Esophagus squamous epithelium (tissue), 5 donors: ENCODE data around the gene FCRLB. TPM values are rescaled to one million over a fixed set of nuclear protein-coding genes. Genes with fewer than 3 reads are reported as not detected.
A peak's percentile ranks its signal among the peaks of the same experiment; 100 is the strongest.
"Not testable (repeated sequence)": the region's sequence is repeated elsewhere in the genome, so short reads cannot be mapped to it uniquely, and the experiment has no call there.

Experiments used
- DNase-seq: peaks from one replicate; lab custom pipeline; 2025; lab: John Stamatoyannopoulos, UW
- H3K27ac ChIP-seq, 4 donors: fragments of 200-600 bp; sonication (generic); one replicate each; pipeline ENCODE4 v1.5.1; 2016 to 2019; ENCODE audit warnings: mild to moderate bottlenecking in 1 of 4
- H3K27me3 ChIP-seq, 4 donors: fragments of 200-600 bp; sonication (generic); 1 replicate in 3 of 4; 2 replicates in 1 of 4; pipeline versions ENCODE4 v1.5.1 to v1.6.0; 2017 to 2021; ENCODE audit warnings: antibody characterized with exemption in 1 of 4
- H3K36me3 ChIP-seq, 3 donors: fragments of 200-600 bp; sonication (generic); one replicate each; pipeline ENCODE4 v1.5.1; 2016 to 2019
- H3K4me1 ChIP-seq, 3 donors: fragments of 200-600 bp; sonication (generic); one replicate each; pipeline ENCODE4 v1.5.1; 2017 to 2019
- H3K4me3 ChIP-seq, 4 donors: fragments of 200-600 bp; sonication (generic); 1 replicate in 3 of 4; 2 replicates in 1 of 4; pipeline ENCODE4 v1.5.1; 2016 to 2019; ENCODE audit warnings: mild to moderate bottlenecking in 2 of 4, moderate library complexity in 1 of 4
- H3K9me3 ChIP-seq, 3 donors: fragments of 200-600 bp; sonication (generic); one replicate each; pipeline ENCODE4 v1.5.1; 2016 to 2019
- POLR2A ChIP-seq, 4 donors: fragments of 450-650 bp; IDR thresholded peaks; one replicate each; pipeline ENCODE4 v1.6.1; 2017; ENCODE audit warnings: antibody characterized with exemption in 4 of 4, mild to moderate bottlenecking in 4 of 4, moderate library complexity in 3 of 4
- WGBS, 2 donors: methylation state at CpG; one replicate each; pipeline ENCODE4 v1.1.5; 2018; 5-methylcytosine and 5-hydroxymethylcytosine counted together
- intact Hi-C: fragments of 100-400 bp; cut with DNase I; formaldehyde crosslinking; loops from one replicate; pipeline ENCODE4 v1.15.0; 2022
- total RNA-seq, 4 donors: library from RNA; depleted of rRNA; stranded (reverse); fragments of >200 nt; gene quantifications; one replicate each; pipeline ENCODE4 v1.1.0, GENCODE V29; 2016
- TF ChIP-seq, protein P1 (sequence below), 6 experiments: fragments of 450-650 bp in 4 of 6; fragments of 200-600 bp in 2 of 6; sonication (generic) in 2 of 6; IDR thresholded peaks; one replicate each; pipeline ENCODE4 v1.5.1; 2016 to 2019; ENCODE audit warnings: antibody characterized with exemption in 6 of 6, mild to moderate bottlenecking in 4 of 6, moderate library complexity in 4 of 6
- donor health status: DM: yes; HTN: yes; CAD: no.

Gene FCRLB
- total RNA-seq, 4 donors from 2014 or later, result 0.31 to 1.2 (median 0.83) TPM

- H3K36me3 ChIP-seq, result no peaks in the 10 kb centered on the region
- no peak overlapping the region for H3K4me3 ChIP-seq
- WGBS, 2 donors, result 91 to 94% methylated on average over 5 of the region's 5 CpGs
- intact Hi-C loops, result no loop called here
- no peak overlapping the region for H3K27ac ChIP-seq
- H3K27me3 ChIP-seq, result no peaks in the 10 kb centered on the region
- TF ChIP-seq, protein P1, sequence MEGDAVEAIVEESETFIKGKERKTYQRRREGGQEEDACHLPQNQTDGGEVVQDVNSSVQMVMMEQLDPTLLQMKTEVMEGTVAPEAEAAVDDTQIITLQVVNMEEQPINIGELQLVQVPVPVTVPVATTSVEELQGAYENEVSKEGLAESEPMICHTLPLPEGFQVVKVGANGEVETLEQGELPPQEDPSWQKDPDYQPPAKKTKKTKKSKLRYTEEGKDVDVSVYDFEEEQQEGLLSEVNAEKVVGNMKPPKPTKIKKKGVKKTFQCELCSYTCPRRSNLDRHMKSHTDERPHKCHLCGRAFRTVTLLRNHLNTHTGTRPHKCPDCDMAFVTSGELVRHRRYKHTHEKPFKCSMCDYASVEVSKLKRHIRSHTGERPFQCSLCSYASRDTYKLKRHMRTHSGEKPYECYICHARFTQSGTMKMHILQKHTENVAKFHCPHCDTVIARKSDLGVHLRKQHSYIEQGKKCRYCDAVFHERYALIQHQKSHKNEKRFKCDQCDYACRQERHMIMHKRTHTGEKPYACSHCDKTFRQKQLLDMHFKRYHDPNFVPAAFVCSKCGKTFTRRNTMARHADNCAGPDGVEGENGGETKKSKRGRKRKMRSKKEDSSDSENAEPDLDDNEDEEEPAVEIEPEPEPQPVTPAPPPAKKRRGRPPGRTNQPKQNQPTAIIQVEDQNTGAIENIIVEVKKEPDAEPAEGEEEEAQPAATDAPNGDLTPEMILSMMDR (IDR thresholded peaks at IDR 0.05), result no peak
- TF ChIP-seq POLR2A (IDR thresholded peaks at IDR 0.05), result no peak
- no peaks in the 10 kb centered on the region for H3K9me3 ChIP-seq
- no peak for DNase-seq
- H3K4me1 ChIP-seq, result peaks cover 0 to 66% (median 14%) of the 10 kb centered on the region in 3 donors
These were observed 47.1 kb downstream of the FCRLB start for GRCh38 chr1:161768461-161768860.

DNA sequence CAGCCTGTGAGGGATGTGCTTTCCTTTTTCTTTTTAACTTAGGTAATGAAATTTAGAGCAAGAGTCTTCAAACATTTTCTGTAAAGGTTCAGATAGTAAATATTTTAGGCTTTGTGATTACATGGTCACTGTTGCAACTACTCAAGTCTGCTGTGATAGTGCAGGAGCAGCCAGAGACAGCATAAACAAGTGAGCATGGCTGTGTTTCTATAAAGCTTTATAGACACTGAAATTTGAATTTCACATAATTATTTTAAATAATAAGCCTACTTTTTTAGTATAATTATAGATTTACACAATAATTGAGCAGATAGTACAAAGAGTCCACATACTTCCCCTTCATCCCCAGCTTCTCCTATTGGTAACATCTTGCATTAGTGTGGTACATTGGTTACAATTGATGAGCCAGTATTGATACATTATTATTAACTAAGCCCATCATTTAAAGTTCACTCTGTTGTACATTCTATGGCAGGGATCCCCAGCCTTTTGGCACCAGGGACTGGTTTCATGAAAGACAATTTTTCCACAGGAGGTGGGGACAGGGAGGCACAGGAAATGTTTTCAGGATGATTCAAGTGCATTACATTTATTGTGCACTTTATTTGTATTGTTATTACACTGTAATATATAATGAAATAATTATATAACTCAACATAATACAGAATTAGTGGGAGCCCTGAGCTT is 47.8 kb downstream of the FCRLB start:
- TF ChIP-seq, protein P1 (IDR thresholded peaks at IDR 0.05), result no peak
- TF ChIP-seq POLR2A (IDR thresholded peaks at IDR 0.05), result no peak
- Histone ChIP-seq H3K4me1 (peaks cover 0 to 67% (median 14%) of the 10 kb centered on the region in 3 donors), H3K4me3 (no peak overlapping the region), H3K9me3 (no peaks in the 10 kb centered on the region), H3K27me3 (no peaks in the 10 kb centered on the region), H3K36me3 (no peaks in the 10 kb centered on the region), H3K27ac (no peak overlapping the region)
- DNase-seq, result no peak
- intact Hi-C loops, result no loop called here

DNA sequence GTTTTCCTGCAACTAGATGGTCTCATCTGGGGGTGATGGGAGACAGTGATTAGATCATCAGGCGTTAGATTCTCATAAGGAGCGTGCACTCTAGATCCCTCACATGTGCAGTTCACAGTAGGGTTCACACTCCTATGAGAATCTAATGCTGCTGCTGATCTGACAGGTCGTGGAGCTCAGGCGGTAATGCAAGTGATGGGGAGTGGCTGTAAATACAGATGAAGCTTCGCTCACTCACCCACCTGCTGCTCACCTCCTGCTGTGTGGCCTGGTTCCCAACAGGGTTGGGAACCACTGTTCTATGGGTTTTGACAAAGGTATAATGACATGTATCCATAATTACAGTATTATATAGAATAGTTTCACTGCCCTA is 48.3 kb downstream of the FCRLB start:
- WGBS, 2 donors, result 92 to 96% methylated on average over 5 of the region's 5 CpGs
- intact Hi-C loops, result not testable (repeated sequence)
- H3K4me1 ChIP-seq, result peaks cover 0 to 66% (median 14%) of the 10 kb centered on the region in 3 donors

GRCh38 chr1:161770250-161770649 is 48.9 kb downstream of the FCRLB start:
- 86 to 97% methylated on average over 3 of the region's 3 CpGs for WGBS, 2 donors
- Histone ChIP-seq H3K36me3 (no peaks in the 10 kb centered on the region), H3K27ac (no peak overlapping the region), H3K9me3 (no peaks in the 10 kb centered on the region), H3K4me1 (peaks cover 0 to 62% (median 14%) of the 10 kb centered on the region in 3 donors), H3K4me3 (no peak overlapping the region), H3K27me3 (no peaks in the 10 kb centered on the region)
- no peak for DNase-seq
- TF ChIP-seq, protein P1 (IDR thresholded peaks at IDR 0.05), result no peak
- no peak for TF ChIP-seq POLR2A (IDR thresholded peaks at IDR 0.05)
- intact Hi-C loops, result no loop called here

More for the DNA sequence above, 48.3 kb downstream of the FCRLB start:
- not testable (repeated sequence) for H3K27me3 ChIP-seq, H3K36me3 ChIP-seq, DNase-seq, H3K4me3 ChIP-seq, H3K27ac ChIP-seq, H3K9me3 ChIP-seq

DNA sequence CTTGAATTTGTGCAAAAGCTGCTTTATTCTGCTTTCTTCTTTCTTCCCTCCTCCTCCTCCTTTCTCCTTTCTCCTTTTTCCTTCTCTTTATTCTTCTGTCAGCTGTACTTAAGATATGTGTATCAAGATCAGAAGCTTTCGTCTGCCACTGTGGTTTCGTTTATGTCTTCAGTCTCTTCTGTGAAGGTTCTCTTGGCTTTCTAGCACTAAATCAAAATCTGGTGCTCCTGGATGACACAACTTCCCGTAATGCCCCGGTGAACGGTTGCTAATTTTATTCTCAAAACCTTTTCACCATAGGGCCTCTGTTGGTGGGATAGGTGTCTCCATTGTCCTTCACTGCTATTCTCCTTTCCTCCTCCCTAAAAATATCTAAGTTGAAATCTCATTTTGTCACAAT is 49.8 kb downstream of the FCRLB start:
- DNase-seq, result no peak
- H3K27me3 ChIP-seq, result no peaks in the 10 kb centered on the region
- H3K9me3 ChIP-seq, result no peaks in the 10 kb centered on the region
- WGBS, 2 donors, result 62 to 74% methylated on average over 5 of the region's 5 CpGs
- H3K4me3 ChIP-seq, result no peak overlapping the region
- H3K4me1 ChIP-seq, result peaks cover 0 to 62% (median 14%) of the 10 kb centered on the region in 3 donors
- intact Hi-C loops, result no loop called here
- peak overlapping the region in 1 of 4 donors; percentile 44 for H3K27ac ChIP-seq
- TF ChIP-seq POLR2A (IDR thresholded peaks at IDR 0.05), result no peak
- TF ChIP-seq, protein P1 (IDR thresholded peaks at IDR 0.05), result no peak
- no peaks in the 10 kb centered on the region for H3K36me3 ChIP-seq
